GM19397 (cell line): ENCODE measurements around the gene SS18.

Experiments
- ATAC-seq: cut with Tn5 transposase; IDR thresholded peaks from one replicate; pipeline ENCODE4 v1.9.1; 2021; ENCODE audit warnings: mild to moderate bottlenecking, moderate library complexity; ENCODE audit not compliant: unreplicated experiment

The SS18 gene

GRCh38 chr18:26003817-26004216, 86.6 kb downstream of the SS18 start:
- ATAC-seq, result no peak

GRCh38 chr18:26003356-26003755, 87.1 kb downstream of the SS18 start:
- no peak for ATAC-seq

- ATAC-seq, result no peak
These were observed 88.0 kb downstream of the SS18 start for GRCh38 chr18:26002375-26002910.

- ATAC-seq, result no peak
These were observed 92.0 kb downstream of the SS18 start for GRCh38 chr18:25998461-25998860.

DNA sequence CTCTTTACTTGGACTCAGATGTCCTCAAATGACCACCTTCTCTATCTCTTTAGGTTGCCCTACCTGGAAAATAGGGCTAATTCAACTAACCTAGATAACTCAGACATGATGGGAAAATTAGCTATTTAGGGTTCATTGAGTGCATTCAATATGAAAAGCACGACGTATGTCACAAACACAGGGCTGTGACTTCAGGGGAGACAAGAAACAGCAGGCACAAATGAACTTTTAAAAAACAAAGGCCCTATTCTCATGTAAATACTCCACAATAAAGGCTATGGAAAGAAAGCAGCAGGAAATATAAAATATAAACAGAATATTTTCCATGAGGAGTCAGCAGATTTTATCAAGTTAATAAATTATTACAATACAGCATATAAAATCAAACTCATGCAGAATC, 97.8 kb downstream of the SS18 start:
- no peak for ATAC-seq

DNA sequence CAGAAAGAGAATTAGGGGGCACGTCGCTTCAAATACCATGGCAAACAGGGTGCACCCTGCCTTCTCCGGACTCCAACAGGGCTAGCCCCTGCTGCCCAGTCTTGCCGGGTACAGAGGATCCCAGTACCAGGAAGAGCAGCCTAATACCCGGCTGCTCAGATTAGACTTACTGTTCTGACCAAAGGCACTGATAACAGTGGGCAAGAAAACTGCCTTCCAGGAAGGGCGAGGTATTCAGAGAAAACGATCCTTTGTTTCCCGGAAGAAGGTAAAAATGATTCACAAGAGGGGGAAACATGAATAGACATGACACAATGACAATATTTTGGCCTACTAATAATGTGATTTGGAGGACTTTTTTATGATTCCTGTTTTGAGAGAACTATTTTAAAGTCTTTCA, 99.9 kb downstream of the SS18 start:
- ATAC-seq, result no peak

DNA sequence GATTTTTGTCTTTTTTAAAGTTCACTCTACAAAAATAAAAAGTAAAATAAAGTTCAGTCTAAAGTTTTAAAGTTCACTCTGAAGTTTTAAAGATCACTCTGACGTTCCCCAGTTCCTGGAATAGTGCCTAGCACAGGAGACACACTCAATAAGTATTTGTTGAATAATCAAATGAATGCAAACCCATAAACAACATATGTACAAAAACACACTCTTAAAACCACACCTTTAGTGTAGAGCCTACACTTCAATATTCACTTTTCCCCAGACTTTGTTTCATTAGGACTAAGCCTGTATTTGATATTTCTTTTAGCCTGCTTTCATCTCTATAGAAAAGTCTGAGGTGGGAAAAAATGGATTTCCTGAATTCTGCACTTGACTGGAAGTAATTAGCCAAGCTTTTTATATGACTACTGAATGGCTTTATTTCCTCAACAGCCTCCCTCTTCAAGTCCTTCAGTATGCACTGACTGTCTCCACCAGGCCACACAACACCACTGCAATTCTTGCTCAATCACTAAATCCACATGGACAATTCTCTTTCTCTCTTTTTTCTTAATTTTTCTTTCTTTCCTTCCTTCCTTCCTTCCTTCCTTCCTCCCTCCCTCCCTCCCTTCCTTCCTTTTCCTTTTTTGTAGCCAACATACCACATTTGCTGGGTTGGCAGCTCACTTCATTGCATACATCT, 104.6 kb downstream of the SS18 start:
- ATAC-seq, result no peak

- no peak for ATAC-seq
These were observed 106.7 kb downstream of the SS18 start for GRCh38 chr18:25983730-25984129.

DNA sequence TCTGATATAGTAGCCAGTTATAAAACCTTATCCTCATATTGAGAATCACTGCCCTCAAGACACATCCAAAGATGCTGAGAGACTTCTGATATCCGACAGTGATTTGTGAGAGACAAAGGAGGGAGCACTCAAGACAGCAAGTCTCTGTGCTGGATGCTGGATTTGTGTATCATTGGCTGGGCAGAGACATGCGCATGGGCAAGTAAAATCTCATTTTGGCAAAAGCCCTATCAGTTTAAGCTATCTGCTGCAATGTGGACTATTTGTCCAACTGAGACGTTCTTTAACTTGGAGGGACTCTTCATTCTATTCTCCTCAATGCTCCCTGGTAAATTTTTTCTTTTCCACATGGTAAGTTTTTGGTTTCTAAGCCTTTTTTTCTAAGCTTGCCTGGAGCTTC, 107.5 kb downstream of the SS18 start:
- no peak for ATAC-seq

GRCh38 chr18:25982153-25982552, 108.3 kb downstream of the SS18 start:
- ATAC-seq, result no peak

GRCh38 chr18:25979369-25980040, 110.9 kb downstream of the SS18 start:
- no peak for ATAC-seq

- ATAC-seq, result no peak
These were observed 113.9 kb downstream of the SS18 start for GRCh38 chr18:25976554-25976953.

DNA sequence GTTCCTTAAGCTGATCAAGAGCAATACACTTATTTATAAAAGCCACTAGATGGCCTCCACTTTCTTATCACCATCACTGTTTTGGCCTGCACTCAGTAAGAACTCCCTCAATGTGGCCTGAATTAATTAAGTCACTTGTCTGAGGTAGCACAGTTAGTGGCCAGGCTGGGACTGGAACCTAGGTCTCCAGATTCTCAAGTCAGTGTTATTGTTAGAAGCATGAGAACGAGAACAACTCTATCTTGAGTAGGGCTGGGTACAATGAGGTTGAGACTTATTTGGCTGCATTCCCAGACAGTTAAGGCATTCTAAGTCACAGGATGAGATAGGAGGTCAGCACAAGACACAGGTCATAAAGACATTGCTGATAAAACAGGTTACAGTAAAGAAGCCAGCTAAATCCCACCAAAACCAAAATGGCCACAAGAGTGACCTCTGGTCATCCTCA, 115.8 kb downstream of the SS18 start:
- ATAC-seq, result no peak
